GM03348 (cell line): ENCODE measurements around the gene ASPSCR1.

Experiments
- DNase-seq: peaks from one replicate; pipeline ENCODE4 v3.0.0; 2012; ENCODE audit warnings: low spot score

ASPSCR1 gene

GRCh38 chr17:82055965-82056728 lies 78.7 kb downstream of the ASPSCR1 start:
- DNase-seq = no peak

GRCh38 chr17:82056729-82057621 lies 79.5 kb downstream of the ASPSCR1 start:
- DNase-seq = no peak

DNA sequence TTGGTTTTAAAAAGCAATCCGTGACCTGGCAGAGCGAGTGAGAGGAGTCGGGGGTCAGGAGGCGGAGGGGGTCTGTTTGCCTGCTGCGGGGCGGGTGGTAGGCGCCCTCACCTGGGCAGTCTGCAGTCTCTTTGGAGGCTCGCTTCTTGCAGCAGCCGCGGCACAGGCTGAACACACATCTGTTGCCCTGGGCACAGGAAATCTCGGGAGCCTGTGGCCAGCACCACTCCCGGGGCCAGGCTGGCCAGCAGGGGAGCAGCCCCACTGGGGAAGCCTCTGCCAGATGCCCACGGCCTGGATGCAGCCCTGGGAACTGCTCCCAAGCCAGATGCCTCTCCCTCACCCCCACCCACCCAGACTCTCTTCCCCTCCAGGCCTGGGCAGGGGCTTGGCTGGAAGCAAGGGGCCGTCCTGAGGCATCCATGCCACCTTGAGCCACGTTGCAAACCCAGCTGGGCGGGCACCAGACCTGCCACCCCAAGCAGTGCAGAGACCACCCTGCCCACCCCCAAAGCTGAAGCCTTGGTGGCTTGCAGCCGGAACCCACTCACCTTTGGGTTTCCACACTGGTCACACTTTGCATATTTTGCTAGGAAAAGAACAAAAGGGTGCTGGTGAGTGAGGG lies 80.9 kb downstream of the ASPSCR1 start:
- no peak for DNase-seq

DNA sequence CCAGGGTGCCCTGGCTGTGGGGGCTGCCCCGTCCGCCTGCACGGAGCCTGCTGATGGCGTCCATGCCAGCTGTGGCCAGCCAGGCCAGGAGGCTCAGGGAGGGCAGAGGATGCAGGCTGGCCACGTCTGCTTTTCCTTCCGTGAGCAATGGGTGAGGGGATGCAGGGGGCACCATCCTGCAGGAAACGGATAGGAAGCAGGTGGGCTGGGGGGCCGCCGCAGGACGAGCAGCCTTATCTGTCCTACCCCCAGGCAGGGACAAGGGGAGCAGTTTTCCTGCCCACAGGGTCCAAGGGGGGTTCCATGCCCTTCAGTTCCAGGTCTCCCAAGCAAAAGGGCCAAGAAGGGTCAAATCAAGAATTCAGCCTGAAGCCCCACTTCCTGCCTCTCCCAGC lies 81.4 kb downstream of the ASPSCR1 start:
- no peak for DNase-seq

- DNase-seq = no peak
Observed at GRCh38 chr17:82059272-82060000, 82.0 kb downstream of the ASPSCR1 start.

DNA sequence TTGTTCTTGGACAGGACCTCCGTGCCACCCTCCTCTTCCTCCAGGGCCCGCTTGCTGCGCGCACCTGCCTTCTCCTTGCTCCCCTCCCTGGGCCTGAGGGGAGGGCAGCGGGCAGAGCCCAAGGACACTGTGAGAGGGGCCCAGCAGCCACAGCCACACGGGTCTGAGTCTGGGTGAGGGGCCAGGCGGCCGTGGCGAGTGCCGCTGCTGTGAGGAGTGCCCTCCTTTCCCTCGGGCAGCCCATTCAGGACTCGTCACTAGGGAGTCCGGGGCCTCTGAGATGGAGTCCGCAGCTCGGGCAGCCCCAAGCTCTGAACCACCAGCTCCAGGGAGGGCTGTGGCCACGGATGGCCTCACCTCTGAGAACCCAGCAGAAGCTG lies 82.6 kb downstream of the ASPSCR1 start:
- no peak for DNase-seq

DNA sequence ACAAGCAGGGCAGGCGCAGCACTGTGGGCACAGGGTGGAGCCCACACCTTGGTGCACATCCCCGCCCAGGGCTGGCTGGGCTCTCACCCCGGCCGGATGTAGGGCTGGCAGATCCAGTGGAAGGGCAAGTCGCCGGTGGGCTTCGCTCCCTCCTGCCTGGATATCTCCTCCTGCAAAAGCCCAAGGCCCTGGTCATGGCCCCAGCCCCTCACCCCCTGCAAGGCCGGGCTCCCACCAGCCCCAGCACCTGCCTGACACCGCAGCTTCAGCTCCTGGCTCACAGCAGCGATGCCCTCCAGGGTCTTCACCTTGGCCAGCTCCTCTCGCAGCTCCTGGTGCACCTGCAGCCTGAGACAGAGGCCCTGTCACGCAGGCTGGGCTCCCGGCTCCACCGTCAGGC lies 83.2 kb downstream of the ASPSCR1 start:
- no peak for DNase-seq

GRCh38 chr17:82061047-82061925 lies 83.9 kb downstream of the ASPSCR1 start:
- no peak for DNase-seq

DNA sequence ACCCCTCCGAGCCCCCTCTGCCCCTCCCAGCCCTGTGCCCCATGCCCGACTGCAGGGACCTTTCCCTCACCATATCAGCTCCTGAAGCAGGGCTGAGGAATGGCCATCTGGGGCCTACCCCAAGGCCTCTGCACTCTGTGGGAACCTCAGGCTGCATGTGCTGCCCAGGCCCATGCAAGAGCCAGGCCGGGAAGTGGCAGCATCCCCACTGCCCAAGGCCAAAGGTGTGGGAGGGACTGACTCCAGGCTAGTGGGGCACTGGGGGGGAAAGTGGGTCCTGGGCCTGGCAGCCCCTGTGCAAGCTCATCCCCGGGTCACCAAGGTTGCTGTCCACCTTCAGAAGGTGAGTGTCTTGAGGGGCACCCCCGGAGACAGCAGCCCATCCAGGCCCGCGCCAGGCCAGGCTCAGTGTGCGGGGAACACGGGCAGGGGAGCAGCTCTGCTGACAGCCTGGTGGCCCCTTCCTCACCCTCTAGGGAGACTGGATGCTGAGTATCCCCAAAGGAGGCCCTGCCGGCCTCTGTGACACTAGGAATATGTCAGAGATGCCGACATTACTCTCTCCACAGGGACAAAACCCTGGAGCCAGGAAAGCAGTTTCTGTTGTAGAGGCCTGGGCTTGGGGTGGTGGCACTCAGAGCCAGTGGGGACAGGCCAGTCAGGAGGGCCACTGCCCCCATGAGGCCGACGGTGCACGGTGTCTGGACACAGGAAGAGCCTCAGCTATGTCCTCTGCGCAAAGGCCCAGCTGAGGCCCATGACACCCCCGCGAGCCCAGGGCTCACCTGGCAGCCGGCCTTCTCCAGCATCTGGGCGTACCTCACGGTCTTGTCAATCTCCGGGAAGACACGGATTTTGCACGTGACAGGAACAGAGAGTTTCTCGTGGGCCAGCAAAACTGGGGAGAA lies 84.9 kb downstream of the ASPSCR1 start:
- DNase-seq = no peak

DNA sequence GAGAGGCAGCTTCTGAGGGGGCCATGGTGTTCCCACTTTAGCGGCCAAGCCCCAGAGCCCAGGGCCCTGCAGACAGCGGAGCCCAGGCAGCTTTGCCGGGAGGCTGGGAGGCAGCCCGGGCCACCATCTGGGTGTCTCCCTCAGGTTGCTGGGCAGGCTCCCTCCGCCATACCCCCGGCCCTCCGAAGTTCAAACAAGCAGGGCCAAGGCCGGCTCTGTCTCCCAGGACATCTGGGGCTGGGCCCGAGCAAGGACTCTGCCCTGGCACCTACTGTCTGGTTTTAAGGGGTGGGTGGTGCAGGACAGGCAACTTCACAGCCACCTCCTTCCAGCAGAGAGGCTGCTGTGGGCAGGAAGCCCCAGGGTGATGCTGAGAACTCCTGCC lies 85.5 kb downstream of the ASPSCR1 start:
- DNase-seq = no peak

DNA sequence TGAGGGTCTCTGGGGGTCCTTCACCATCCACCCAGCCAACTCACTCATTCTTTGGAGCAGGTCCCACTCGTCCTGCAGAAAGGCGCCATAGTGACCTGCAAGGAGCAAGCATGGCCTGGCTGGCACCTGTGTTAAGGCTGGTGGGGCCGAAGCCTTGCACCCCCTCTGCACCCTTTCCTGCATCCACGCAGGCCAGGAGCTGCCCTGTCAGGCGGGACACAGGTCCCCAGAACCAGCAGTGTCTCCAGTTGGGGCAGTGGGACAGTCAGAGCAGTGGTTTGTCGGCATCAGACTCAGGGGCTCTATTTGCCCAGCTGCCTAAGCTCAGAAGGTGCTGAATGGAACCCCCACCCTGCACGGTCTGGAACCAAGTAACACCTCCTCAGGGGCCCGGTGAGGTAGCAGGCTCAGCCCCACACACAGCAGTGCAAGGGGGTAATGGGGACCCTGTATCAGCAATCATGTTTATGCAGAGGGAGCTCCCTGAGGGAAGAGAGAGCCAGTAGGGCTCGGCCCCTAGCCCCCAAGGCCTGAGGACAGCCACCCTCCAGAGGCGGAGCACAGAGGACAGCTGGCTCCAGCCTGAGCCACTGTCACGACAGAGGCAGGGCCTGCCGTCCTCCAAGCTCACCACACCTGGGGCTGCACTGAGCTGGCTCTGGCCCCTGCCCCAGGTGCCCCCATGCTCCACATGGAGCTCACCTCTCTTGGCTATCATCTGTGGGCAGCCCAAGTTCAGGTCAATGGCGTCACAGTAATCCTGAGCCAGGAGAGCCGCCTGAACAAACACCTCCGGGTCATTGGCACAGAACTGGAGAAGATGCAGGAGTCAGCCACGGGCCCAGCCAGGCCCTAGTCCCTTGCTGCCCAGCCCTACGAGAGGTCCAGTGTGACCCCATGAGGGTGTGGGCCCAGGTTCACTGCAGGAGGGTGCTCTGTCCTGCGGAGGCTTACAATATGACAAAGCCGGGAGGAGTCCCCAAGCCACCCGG lies 86.3 kb downstream of the ASPSCR1 start:
- DNase-seq = no peak

DNA sequence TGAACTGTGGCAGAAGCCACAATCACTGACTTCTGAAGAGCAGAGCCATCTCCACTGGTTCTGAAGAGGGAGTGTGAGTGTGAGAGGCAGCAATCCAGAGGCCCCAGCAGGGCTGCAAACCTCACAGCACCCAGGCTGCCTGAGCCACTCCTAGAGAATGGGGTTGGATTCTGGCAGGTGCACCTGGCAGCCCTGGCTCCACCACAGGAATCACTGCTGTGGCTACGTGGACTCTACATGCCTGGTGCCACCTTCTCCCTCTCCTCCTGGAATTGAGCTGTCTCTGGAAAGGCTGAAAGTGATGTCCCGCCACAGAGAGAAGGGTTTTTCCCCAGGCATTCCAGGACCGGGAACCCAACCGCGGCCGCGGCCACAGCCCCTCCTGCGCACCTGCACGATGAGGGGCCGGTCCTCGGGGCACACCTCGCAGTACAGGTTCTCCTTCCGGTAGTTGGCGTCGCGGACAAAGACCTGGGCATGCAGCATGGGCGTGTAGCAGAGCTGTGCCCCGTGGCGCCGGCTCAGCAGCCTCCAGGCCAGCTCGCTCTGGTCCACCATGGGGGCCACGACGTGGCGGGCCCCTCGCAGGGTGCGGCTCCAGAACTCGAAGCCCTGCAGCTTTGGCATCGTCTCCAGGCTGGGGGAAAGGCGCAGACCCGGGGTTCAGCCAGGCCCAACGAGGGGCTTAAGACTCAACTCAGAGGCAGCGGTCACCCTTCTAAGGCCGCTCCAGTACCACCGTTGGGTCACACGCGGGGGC lies 87.2 kb downstream of the ASPSCR1 start:
- DNase-seq = no peak

GRCh38 chr17:82065193-82065637 lies 87.8 kb downstream of the ASPSCR1 start:
- peak; percentile 27 for DNase-seq

- DNase-seq = peak; percentile 94
Observed at GRCh38 chr17:82065638-82066303, 88.3 kb downstream of the ASPSCR1 start, which contains the start of gene DUS1L. Gene DUS1L (minus strand): TSS chr17:82065804. CDS start chr17:82065059, 745 bp downstream.
